Neuronal stem cell (in vitro differentiated cells): ENCODE measurements around the gene NDUFS8.

Experiments
- DNase-seq: peaks from one replicate; pipeline ENCODE4 v3.0.0-alpha.2; 2013; ENCODE audit warnings: low spot score
- H2AFZ ChIP-seq: one replicate; pipeline ENCODE4 v1.6.1; 2013; ENCODE audit warnings: mild to moderate bottlenecking, low read length, inconsistent platforms
- H2AK5ac ChIP-seq: 2 replicates; pipeline ENCODE4 v1.6.1; 2013; ENCODE audit warnings: low read depth, mild to moderate bottlenecking, inconsistent platforms, low read length, moderate library complexity, mixed read lengths
- H2BK120ac ChIP-seq: 2 replicates; pipeline ENCODE4 v1.6.1; 2013; ENCODE audit warnings: low read depth, mild to moderate bottlenecking, inconsistent platforms, low read length, moderate library complexity, mixed read lengths
- H2BK12ac ChIP-seq: one replicate; pipeline ENCODE4 v1.6.1; 2013; ENCODE audit warnings: low read length, inconsistent platforms
- H2BK15ac ChIP-seq: 2 replicates; pipeline ENCODE4 v1.6.1; 2013; ENCODE audit warnings: mild to moderate bottlenecking, low read length, inconsistent platforms, mixed read lengths
- H2BK5ac ChIP-seq: one replicate; pipeline ENCODE4 v1.6.1; 2013; ENCODE audit warnings: inconsistent platforms, mild to moderate bottlenecking, low read length, moderate library complexity
- H3K14ac ChIP-seq: one replicate; pipeline ENCODE4 v1.6.1; 2013; ENCODE audit warnings: low read length, inconsistent platforms
- H3K18ac ChIP-seq: 2 replicates; pipeline ENCODE4 v1.6.1; 2013; ENCODE audit warnings: low read length, inconsistent platforms
- H3K23ac ChIP-seq: 2 replicates; pipeline ENCODE4 v1.6.1; 2013; ENCODE audit warnings: low read depth, mild to moderate bottlenecking, mixed read lengths, low read length, inconsistent platforms; ENCODE audit not compliant: poor library complexity
- H3K27ac ChIP-seq: replicated peaks from 3 replicates; pipeline ENCODE4 v1.5.1; 2013; ENCODE audit warnings: low read length, inconsistent platforms
- H3K27me3 ChIP-seq, 3 experiments: 2 replicates each; pipeline ENCODE4 v1.6.1; 2013; ENCODE audit warnings: low read length in 3 of 3, mild to moderate bottlenecking in 2 of 3, inconsistent platforms in 1 of 3, low read depth in 1 of 3, mixed read lengths in 1 of 3, moderate library complexity in 1 of 3; ENCODE audit not compliant: control insufficient read depth in 3 of 3, insufficient read depth in 3 of 3
- H3K36me3 ChIP-seq, 2 donors: replicated peaks in 1 of 2; 2 replicates each; pipeline ENCODE4 v1.6.1; 2013; ENCODE audit warnings: low read length in 2 of 2; ENCODE audit not compliant: control insufficient read depth in 2 of 2, insufficient read depth in 2 of 2
- H3K4ac ChIP-seq: 2 replicates; pipeline ENCODE4 v1.6.1; 2013; ENCODE audit warnings: inconsistent platforms, mild to moderate bottlenecking, low read length, moderate library complexity
- H3K4me1 ChIP-seq, 2 donors: 1 replicate in 1 of 2; 2 replicates in 1 of 2; pipeline ENCODE4 v1.6.1; 2013; ENCODE audit warnings: low read length in 2 of 2, low read depth in 1 of 2; ENCODE audit not compliant: control insufficient read depth in 2 of 2, insufficient read depth in 1 of 2
- H3K4me2 ChIP-seq: one replicate; pipeline ENCODE4 v1.6.1; 2013; ENCODE audit warnings: mild to moderate bottlenecking, low read length, inconsistent platforms; ENCODE audit not compliant: insufficient read depth, poor library complexity, severe bottlenecking
- H3K4me3 ChIP-seq, 2 donors: 2 replicates each; pipeline ENCODE4 v1.5.1; 2013; ENCODE audit warnings: low read length in 2 of 2, mild to moderate bottlenecking in 2 of 2, inconsistent platforms in 1 of 2, moderate library complexity in 1 of 2
- H3K79me1 ChIP-seq: one replicate; pipeline ENCODE4 v1.6.1; 2013; ENCODE audit warnings: low read depth, mild to moderate bottlenecking, inconsistent platforms, low read length, moderate library complexity
- H3K9ac ChIP-seq: one replicate; pipeline ENCODE4 v1.6.1; 2013; ENCODE audit warnings: mild to moderate bottlenecking, low read depth, low read length, inconsistent platforms; ENCODE audit not compliant: poor library complexity
- H3K9me3 ChIP-seq, 2 donors: replicated peaks in 1 of 2; 2 replicates each; pipeline versions ENCODE3 to v1.6.1; 2013; ENCODE audit warnings: low read length in 2 of 2, mild to moderate bottlenecking in 2 of 2, inconsistent platforms in 1 of 2, low read depth in 1 of 2, mixed read lengths in 1 of 2, moderate library complexity in 1 of 2; ENCODE audit not compliant: control insufficient read depth in 2 of 2, insufficient read depth in 1 of 2
- H4K8ac ChIP-seq: one replicate; pipeline ENCODE4 v1.6.1; 2013; ENCODE audit warnings: low read depth, mild to moderate bottlenecking, inconsistent platforms, low read length, moderate library complexity
- H4K91ac ChIP-seq: one replicate; pipeline ENCODE4 v1.6.1; 2013; ENCODE audit warnings: low read length, low read depth, mild to moderate bottlenecking, inconsistent platforms; ENCODE audit not compliant: poor library complexity
- WGBS, 2 donors: extraction: QIAGEN DNeasy Blood & Tissue Kit; methylation state at CpG; one replicate each; pipeline ENCODE4 v1.1.7; 2013; ENCODE audit warnings: missing lambda C conversion rate in 2 of 2, mixed read lengths in 1 of 2; ENCODE audit not compliant: insufficient read length in 2 of 2, insufficient replicate concordance in 1 of 2; ENCODE audit errors: extremely low coverage in 2 of 2; 5-methylcytosine and 5-hydroxymethylcytosine counted together

Gene NDUFS8

GRCh38 chr11:67999201-67999629 is 31.3 kb upstream of the NDUFS8 start:
- Histone ChIP-seq H3K4ac (peak overlapping the region; percentile 42), H3K9me3 (no peaks in the 10 kb centered on the region), H3K9ac (peak overlapping the region; percentile 34), H3K79me1 (peaks cover 3% of the 10 kb centered on the region), H3K18ac (peak overlapping the region; percentile 77), H2BK15ac (peak overlapping the region; percentile 10), H3K23ac (peak overlapping the region; percentile 67), H3K14ac (no peak overlapping the region), H4K8ac (peak overlapping the region; percentile 76), H3K4me3 (no peak overlapping the region), H3K27ac (no peak overlapping the region), H2AFZ (no peak overlapping the region), H2BK5ac (no peak overlapping the region), H3K36me3 (no peaks in the 10 kb centered on the region), H2BK12ac (no peak overlapping the region), H3K4me1 (peaks cover 13 to 16% of the 10 kb centered on the region in 2 donors), H3K4me2 (no peak overlapping the region), H4K91ac (no peak overlapping the region), H2BK120ac (no peak overlapping the region), H3K27me3 (peaks cover 0 to 8% (median 0%) of the 10 kb centered on the region in 3 experiments), H2AK5ac (peak overlapping the region; percentile 91)
- no CpG with 5 or more reads among the region's 13 CpGs for WGBS, 2 donors
- no peak for DNase-seq

- DNase-seq = no peak
- Histone ChIP-seq H3K18ac (no peak overlapping the region), H3K27ac (no peak overlapping the region), H3K4me2 (no peak overlapping the region), H3K4ac (no peak overlapping the region), H2AFZ (no peak overlapping the region), H3K36me3 (no peaks in the 10 kb centered on the region), H3K23ac (no peak overlapping the region), H3K9ac (no peak overlapping the region), H2BK15ac (peak overlapping the region; percentile 10), H2BK12ac (no peak overlapping the region), H3K9me3 (no peaks in the 10 kb centered on the region), H3K27me3 (peaks cover 0 to 10% (median 0%) of the 10 kb centered on the region in 3 experiments), H4K91ac (no peak overlapping the region), H2AK5ac (peak overlapping the region; percentile 91), H2BK120ac (no peak overlapping the region), H4K8ac (peak overlapping the region; percentile 76), H3K4me1 (peaks cover 16 to 18% of the 10 kb centered on the region in 2 donors), H3K14ac (no peak overlapping the region), H3K79me1 (peaks cover 6% of the 10 kb centered on the region), H3K4me3 (no peak overlapping the region), H2BK5ac (no peak overlapping the region)
- WGBS, 2 donors = no CpG with 5 or more reads among the region's 5 CpGs
Observed at GRCh38 chr11:67999704-68000103, 30.8 kb upstream of the NDUFS8 start.

- Histone ChIP-seq H4K91ac (no peak overlapping the region), H3K23ac (peak overlapping the region; percentile 75), H3K4me3 (no peak overlapping the region), H3K4ac (no peak overlapping the region), H3K9me3 (no peaks in the 10 kb centered on the region), H3K18ac (peak overlapping the region; percentile 70), H4K8ac (no peak overlapping the region), H3K4me2 (no peak overlapping the region), H3K14ac (no peak overlapping the region), H2AFZ (peak overlapping the region; percentile 71), H2BK120ac (no peak overlapping the region), H3K4me1 (peaks cover 11 to 18% of the 10 kb centered on the region in 2 donors), H3K9ac (no peak overlapping the region), H3K79me1 (peaks cover 6% of the 10 kb centered on the region), H3K36me3 (no peaks in the 10 kb centered on the region), H2AK5ac (peak overlapping the region; percentile 40), H2BK5ac (no peak overlapping the region), H3K27ac (no peak overlapping the region), H3K27me3 (peaks cover 0 to 12% (median 0%) of the 10 kb centered on the region in 3 experiments), H2BK15ac (peak overlapping the region; percentile 74), H2BK12ac (no peak overlapping the region)
- no peak for DNase-seq
- WGBS, 2 donors = no CpG with 5 or more reads among the region's 9 CpGs
Observed at GRCh38 chr11:68002575-68002937, 27.9 kb upstream of the NDUFS8 start.

GRCh38 chr11:68002938-68003845 is 27.3 kb upstream of the NDUFS8 start:
- no CpG with 5 or more reads among the region's 86 CpGs for WGBS, 2 donors
- H3K4me3 ChIP-seq = peak overlapping the region; percentile 37 to 86
- DNase-seq = no peak

More at GRCh38 chr11:68002938-68003845, 27.3 kb upstream of the NDUFS8 start:
- Histone ChIP-seq H3K4me1 (peaks cover 11 to 18% of the 10 kb centered on the region in 2 donors), H4K8ac (no peak overlapping the region), H3K27me3 (peaks cover 0 to 12% (median 0%) of the 10 kb centered on the region in 3 experiments), H2BK5ac (no peak overlapping the region), H2AFZ (peak overlapping the region; percentile 71), H2AK5ac (peak overlapping the region; percentile 56), H3K27ac (no peak overlapping the region), H3K36me3 (no peaks in the 10 kb centered on the region), H3K14ac (peak overlapping the region; percentile 82), H3K4me2 (peak overlapping the region; percentile 94), H3K9me3 (no peaks in the 10 kb centered on the region), H2BK15ac (peak overlapping the region; percentile 74), H2BK120ac (no peak overlapping the region), H3K4ac (no peak overlapping the region), H3K79me1 (peaks cover 6% of the 10 kb centered on the region), H3K23ac (peak overlapping the region; percentile 75), H2BK12ac (no peak overlapping the region), H3K18ac (peak overlapping the region; percentile 95), H4K91ac (no peak overlapping the region), H3K9ac (peak overlapping the region; percentile 81)
